ENCODE data around the gene ITFG1. TPM values are rescaled to one million over a fixed set of nuclear protein-coding genes. Genes with fewer than 3 reads are reported as not detected.

ITFG1 gene
- total and polyA plus RNA-seq, 9 of the 15 experiments (the other 6 are each of a cell fraction or from before 2014, with no cell fraction given): 17.1 to 83.5 (median 35.8) TPM

DNA sequence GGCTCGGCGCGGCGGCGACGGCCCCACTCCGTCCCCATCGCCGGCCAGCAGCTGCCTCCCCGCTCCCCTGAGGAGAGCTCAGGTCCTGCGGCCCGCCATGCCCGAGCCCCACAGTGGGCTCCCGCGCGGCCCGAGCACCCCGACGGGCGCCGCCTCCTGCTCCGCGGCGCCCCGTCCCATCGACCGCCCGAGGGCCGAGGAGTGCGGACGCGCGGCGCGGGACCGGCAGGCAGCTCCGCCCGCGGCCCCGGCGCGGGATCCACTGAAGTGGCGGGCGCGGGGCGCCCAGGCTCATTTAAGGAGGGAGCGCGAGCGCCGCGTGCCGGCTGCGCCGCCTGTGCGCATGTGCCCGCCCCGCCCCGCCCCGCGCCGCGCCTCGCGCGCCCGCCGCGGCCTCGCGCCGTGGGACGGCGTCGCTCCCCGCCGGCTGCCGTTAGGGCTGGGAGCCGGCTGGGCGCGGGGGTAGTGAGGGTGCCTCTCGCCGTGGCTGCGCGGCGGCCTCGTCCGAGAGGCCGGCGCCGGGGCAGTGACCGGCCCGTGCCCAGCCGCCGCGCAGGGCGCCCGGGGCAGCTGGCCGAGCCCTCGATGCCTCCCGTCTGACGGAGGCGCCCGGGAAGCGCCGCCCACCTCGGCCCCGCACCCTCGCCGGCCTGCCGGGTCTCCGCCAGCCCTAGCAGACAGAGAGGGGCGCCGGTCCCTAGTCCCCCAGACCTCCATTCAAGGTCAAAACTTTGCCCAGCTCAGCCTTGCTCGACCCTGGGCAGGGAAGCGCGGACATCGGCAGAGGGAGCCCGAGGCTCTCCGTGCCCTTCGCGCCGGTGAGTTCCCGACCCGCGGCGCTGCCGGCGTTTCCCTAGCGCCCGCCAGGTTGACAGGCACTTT lies 316.9 kb downstream of the ITFG1 start, which contains the start of gene NETO2:
Gene NETO2, minus strand, starts transcription at position 269 of the 882 bp plus-strand sequence. CDS start 333 bp downstream, outside the sequence.
- ChIA-PET CTCF (ENCODE audit: low intra/inter-chr PET ratio) (interaction anchor here (0.7 to 1.0 kb wide), 4 partner anchors 107 to 1021 kb away, joined by 3 to 4 read pairs (median 3); no protein-coding TSS in a partner anchor), POLR2A (interaction anchor here (0.7 to 0.9 kb wide), 6 partner anchors 78 to 1218 kb away, joined by 3 to 4 read pairs (median 3); no protein-coding TSS in a partner anchor)
- Histone ChIP-seq H3K4me1 (replicated peaks in 1 of 2; ENCODE audit: control insufficient read depth in 2 of 2, insufficient read depth in 2 of 2, low read length in 2 of 2) (peaks cover 5 to 25% of the 10 kb centered on the region in 2 experiments; a peak in 4 of 5 replicates), H3K9ac (ENCODE audit: insufficient read depth in 1 of 2, low read depth in 2 of 2, low read length in 2 of 2) (peak within 1 kb of the TSS; percentile 71 to 98), H3K27me3 (ENCODE audit: control insufficient read depth in 2 of 2, insufficient read depth in 2 of 2, low read length in 2 of 2) (no peaks in the 10 kb centered on the region), H4K20me1 (replicated peaks; ENCODE audit: control insufficient read depth, insufficient read depth, low read length) (no peaks in the 10 kb centered on the region; the same call in none of the 2 replicates), H3K9me3 (replicated peaks; ENCODE audit: control insufficient read depth, insufficient read depth, low read depth, low read length) (0 out of 2 replicates have a peak, but pooled peaks cover 2% of the 10 kb centered on the region), H3K4me2 (ENCODE audit: insufficient read depth, low read length) (peak within 1 kb of the TSS; percentile 86), H3K9me1 (ENCODE audit: control insufficient read depth, insufficient read depth, low read length) (no peaks in the 10 kb centered on the region), H3K36me3 (ENCODE audit: control insufficient read depth, insufficient read depth, low read length) (peaks cover 8% of the 10 kb centered on the region; the same call in 1 of the 3 replicates), H2AFZ (ENCODE audit: low read depth, low read length) (peak within 1 kb of the TSS; percentile 87), H3K27ac (ENCODE audit: extremely low read depth, low read depth, low read length) (peak within 1 kb of the TSS; percentile 81), H3K79me2 (ENCODE audit: control insufficient read depth, insufficient read depth, low read length) (peaks cover 45% of the 10 kb centered on the region), H3K4me3 (peak within 1 kb of the TSS; percentile 64)
- intact Hi-C loops (cut with micrococcal nuclease): loop anchor here (5.0 kb wide), 2 partner anchors 318 to 913 kb away; partner anchors contain the start of genes ITFG1 and PHKB
- FAIRE-seq: no peak
- no TSS peak for BruUV-seq (replicated peaks)
- in situ Hi-C loops (cut with MboI): no loop called here
- 16% methylated on average over 53 of the region's 130 CpGs for WGBS (ENCODE audit: insufficient coverage, low coverage, missing lambda C conversion rate)
- peak; percentile 44 for ATAC-seq
- DNase-seq (ENCODE audit: extremely low read depth in 1 of 4, low spot score in 3 of 4): peak; percentile 78 to 83 (median 82)
- TF ChIP-seq NCOA6 (IDR thresholded peaks at IDR 0.05) (peak; percentile 53; the same call in 1 of the 2 replicates), XRCC4 (IDR thresholded peaks at IDR 0.05; ENCODE audit: extremely low read depth, insufficient read depth, insufficient read length) (no peak), RFX5 (IDR thresholded peaks at IDR 0.05; ENCODE audit: low read depth, low read length) (no peak), POLR2AphosphoS5 (IDR thresholded peaks at IDR 0.05; ENCODE audit: control insufficient read depth, insufficient read depth, low read depth, low read length) (peak; percentile 37; the same call in 1 of the 2 replicates), ZNF175 (CRISPR knock-in tag; IDR thresholded peaks at IDR 0.05; ENCODE audit: low read depth) (0 out of 2 replicates have a peak, but pooled peaks have one; percentile 34), MAZ (CRISPR knock-in tag; conservative IDR thresholded peaks at IDR 0.05 in 1 of 2, IDR thresholded peaks at IDR 0.05 in 1 of 2) (0 out of 4 replicates have a peak, but pooled peaks of 1 of the 2 experiments have one; percentile 3), NR3C1 (CRISPR knock-in tag; IDR thresholded peaks at IDR 0.05) (no peak), YBX1 (IDR thresholded peaks at IDR 0.05) (no peak)
- TF ChIP-seq, protein P1, sequence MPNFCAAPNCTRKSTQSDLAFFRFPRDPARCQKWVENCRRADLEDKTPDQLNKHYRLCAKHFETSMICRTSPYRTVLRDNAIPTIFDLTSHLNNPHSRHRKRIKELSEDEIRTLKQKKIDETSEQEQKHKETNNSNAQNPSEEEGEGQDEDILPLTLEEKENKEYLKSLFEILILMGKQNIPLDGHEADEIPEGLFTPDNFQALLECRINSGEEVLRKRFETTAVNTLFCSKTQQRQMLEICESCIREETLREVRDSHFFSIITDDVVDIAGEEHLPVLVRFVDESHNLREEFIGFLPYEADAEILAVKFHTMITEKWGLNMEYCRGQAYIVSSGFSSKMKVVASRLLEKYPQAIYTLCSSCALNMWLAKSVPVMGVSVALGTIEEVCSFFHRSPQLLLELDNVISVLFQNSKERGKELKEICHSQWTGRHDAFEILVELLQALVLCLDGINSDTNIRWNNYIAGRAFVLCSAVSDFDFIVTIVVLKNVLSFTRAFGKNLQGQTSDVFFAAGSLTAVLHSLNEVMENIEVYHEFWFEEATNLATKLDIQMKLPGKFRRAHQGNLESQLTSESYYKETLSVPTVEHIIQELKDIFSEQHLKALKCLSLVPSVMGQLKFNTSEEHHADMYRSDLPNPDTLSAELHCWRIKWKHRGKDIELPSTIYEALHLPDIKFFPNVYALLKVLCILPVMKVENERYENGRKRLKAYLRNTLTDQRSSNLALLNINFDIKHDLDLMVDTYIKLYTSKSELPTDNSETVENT (CRISPR knock-in tag; IDR thresholded peaks at IDR 0.05): peak; percentile 29; the same call in 1 of the 2 replicates
- TF ChIP-seq, protein P2, sequence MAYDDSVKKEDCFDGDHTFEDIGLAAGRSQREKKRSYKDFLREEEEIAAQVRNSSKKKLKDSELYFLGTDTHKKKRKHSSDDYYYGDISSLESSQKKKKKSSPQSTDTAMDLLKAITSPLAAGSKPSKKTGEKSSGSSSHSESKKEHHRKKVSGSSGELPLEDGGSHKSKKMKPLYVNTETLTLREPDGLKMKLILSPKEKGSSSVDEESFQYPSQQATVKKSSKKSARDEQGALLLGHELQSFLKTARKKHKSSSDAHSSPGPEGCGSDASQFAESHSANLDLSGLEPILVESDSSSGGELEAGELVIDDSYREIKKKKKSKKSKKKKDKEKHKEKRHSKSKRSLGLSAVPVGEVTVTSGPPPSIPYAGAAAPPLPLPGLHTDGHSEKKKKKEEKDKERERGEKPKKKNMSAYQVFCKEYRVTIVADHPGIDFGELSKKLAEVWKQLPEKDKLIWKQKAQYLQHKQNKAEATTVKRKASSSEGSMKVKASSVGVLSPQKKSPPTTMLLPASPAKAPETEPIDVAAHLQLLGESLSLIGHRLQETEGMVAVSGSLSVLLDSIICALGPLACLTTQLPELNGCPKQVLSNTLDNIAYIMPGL (CRISPR knock-in tag; IDR thresholded peaks at IDR 0.05): peak; percentile 57
